EH (cell line): ENCODE data around the gene CERT1.

Source experiments
- DNase-seq: peaks from one replicate; pipeline ENCODE4 v3.0.0-alpha.2; 2015; ENCODE audit warnings: low read depth

Gene CERT1

GRCh38 chr5:75389430-75389829 is 122.0 kb downstream of the CERT1 start:
- DNase-seq = no peak

DNA sequence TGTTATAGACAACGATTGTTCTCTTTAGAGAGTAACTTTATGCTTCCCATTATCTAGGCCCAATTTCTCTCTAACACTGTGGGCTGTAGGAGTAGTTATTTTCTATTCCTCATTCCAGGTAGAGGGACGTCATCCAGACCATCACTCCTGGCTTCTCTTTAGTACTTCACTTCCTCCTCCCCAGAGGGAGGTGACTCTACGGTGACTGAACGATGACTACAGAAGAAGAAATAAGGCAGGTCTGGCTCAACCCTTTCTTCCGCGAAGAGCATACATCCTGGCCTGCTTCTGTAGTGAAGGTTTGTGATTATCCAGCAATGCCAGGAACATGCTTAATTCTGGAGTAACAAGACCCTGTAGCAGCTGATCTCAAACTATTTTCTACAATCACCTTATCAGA is 123.6 kb downstream of the CERT1 start:
- DNase-seq = no peak

DNA sequence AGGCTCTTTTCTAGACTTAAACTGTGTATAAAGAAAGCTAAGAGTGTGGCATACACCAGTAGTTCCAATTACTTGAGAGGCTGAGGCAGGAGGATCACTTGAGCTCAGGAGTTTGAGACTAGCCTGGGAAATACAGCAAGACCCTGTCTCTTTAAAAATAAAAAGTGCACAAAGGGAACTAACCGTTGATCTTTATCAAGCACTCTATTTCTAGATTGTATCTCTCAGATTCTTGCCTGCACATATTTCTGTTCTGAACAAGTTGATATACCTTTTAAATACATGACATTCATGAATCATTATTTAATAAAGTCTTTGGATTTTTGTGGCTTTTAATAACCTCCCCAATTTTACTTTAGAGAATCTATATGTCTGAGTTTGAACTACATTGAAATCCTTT is 127.2 kb downstream of the CERT1 start:
- DNase-seq = no peak

DNA sequence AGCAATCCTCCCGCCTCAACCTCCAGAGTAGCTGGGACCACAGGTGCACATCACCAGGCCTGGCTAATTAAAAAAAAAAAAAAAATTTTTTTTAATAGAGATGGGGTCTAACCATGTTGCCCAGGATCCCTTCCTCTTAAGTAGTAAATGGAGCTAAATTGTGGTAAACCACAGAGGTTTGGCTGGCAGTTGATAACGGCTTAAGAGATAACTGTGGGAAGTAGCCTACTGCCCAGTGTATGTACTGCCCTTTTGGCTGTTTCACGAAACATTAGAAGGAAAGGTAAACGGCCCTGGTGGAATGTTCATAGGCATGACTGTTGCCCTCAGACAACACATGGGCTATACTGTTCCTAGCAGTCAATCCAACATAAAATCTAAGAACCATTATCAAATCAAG is 130.0 kb downstream of the CERT1 start:
- DNase-seq = no peak

DNA sequence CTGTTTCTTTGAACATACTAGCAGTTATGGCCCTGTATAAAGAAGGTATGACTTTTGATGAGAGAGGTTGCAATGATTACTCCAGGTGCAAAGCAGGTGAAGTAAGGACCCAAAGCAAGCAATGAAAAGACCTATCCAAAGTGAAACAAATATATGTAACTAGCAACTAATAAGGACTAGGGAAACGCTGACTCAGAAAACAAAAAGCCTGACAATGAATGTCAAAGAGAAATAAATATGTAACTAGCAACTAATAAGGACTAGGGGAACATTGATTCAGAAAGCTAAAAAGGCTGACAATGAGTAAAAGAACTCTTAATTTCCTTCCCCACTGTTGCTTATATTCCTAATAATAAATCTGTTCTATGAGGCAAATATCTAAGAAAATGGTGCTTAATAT is 131.3 kb downstream of the CERT1 start:
- no peak for DNase-seq

DNA sequence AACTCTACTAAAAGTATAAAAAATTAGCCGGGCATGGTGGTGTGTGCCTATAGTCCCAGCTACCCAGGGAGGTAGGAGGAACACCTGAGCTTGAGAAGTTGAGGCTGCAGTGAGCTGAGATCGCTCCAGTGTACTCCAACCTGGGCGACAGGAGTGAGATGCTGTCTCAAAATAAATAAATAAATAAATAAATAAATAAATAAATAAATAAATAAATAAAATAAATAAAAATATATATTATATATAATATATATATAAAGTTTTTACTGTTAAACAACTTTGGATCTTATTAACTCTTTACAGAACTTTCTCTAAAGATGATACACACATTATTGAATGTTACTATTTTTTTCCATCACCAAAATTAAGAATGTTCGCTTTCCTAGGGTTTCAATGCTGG is 136.0 kb downstream of the CERT1 start:
- DNase-seq = no peak

GRCh38 chr5:75374394-75374814 is 137.0 kb downstream of the CERT1 start:
- no peak for DNase-seq

DNA sequence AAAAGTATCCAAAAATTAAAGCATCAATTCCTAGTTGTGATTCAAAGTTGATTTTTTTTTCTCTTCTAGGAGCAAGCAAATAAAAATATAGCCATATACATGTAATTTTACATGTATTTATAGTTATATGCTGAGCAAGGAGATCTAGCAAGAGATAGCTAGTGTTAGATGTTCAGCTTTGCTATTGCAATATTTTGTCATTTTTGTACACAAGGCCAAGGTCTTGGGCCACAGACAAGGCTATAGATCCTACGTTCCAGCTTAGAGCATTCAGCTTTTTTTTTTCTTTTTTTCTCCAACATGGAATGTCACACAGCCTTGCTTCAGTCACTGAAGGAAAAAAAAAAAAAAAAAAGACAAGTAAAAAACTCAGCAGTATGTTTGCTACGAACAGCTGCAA is 137.6 kb downstream of the CERT1 start:
- DNase-seq = no peak

GRCh38 chr5:75368391-75368790 is 143.0 kb downstream of the CERT1 start:
- DNase-seq = peak; percentile 75

DNA sequence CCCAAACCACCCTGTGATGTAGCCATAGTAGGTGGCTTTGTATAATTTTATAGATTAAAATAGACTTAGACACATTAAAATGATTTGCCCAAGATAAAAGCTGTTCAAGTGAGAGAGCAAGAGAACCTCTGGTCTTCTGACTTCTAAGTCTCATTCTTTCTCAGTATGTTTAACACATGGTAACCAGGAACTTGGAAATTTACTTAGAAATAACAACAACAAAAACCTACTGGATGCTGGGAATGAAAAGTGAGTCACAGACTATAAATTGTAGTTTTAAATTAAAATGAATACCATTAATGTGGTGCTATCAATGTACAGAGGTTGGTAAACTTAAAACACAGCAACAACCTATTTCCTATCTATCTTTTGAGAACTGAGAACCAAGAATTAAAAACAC is 144.0 kb downstream of the CERT1 start:
- peak; percentile 64 for DNase-seq

DNA sequence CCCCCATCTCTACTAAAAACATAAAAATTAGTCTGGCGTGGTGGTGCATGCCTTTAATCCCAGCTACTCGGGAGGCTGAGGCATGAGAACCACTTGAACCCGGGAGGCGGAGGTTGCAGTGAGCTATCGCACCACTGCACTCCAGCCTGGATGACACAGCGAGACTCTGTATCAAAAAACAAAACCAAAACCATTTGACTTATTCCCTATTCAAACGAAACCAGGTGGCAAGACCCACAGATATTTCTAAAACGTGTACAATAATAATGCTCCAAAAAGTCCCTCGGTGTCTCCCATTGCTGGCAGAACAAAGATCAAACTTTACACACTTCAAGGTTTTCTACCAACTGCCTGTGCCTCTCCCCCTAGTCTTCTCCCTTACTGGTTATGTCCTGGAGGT is 144.6 kb downstream of the CERT1 start:
- no peak for DNase-seq

DNA sequence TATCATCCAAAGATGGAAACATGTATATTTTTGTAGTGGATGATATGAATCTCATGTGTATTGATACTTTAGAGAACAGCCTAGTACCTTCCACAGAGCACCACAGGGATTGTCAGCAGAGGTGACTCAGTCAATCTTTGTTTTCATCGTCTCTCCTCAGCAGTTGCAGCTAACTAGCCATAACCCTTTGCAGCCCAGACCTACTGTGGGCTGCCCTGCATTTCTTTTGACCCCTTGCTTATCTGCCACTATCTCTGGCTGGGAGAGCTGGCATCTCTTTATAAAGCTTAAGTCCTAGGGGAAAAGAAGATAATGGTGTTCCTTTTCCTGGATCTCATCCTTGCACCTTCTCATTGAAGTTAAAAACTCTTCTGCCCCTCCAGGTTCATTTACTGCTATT is 145.7 kb downstream of the CERT1 start:
- no peak for DNase-seq

GRCh38 chr5:75364571-75365280 is 146.7 kb downstream of the CERT1 start:
- no peak for DNase-seq

GRCh38 chr5:75363726-75364495 is 147.5 kb downstream of the CERT1 start:
- no peak for DNase-seq

GRCh38 chr5:75363111-75363510 is 148.3 kb downstream of the CERT1 start:
- DNase-seq = no peak

DNA sequence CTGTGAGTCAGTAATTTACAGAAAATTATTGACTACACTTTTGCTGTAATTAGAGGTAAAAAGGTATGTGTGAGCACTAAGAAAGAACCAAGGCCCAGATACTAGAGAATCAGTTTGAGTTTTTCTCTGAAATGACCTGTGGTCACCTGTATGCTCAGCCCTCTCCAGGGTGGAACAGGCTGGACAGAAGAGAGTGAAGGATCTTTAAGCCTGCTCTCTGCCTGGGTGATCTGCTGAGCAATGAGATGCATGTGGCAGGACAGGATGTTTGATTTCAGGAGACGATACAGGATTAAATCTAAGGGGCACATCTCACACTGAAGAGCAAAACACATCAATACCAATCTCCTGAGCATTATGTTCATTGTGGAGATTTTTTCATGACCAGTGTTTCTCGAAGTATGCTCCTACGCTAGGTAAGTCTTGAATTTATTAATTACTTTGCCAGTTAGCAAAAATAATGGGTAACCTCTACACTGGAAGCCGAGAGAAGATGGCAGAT is 148.9 kb downstream of the CERT1 start:
- no peak for DNase-seq

GRCh38 chr5:75361310-75361709 is 150.1 kb downstream of the CERT1 start:
- DNase-seq = no peak

- DNase-seq = no peak
Observed at GRCh38 chr5:75358117-75358516, 153.3 kb downstream of the CERT1 start.

DNA sequence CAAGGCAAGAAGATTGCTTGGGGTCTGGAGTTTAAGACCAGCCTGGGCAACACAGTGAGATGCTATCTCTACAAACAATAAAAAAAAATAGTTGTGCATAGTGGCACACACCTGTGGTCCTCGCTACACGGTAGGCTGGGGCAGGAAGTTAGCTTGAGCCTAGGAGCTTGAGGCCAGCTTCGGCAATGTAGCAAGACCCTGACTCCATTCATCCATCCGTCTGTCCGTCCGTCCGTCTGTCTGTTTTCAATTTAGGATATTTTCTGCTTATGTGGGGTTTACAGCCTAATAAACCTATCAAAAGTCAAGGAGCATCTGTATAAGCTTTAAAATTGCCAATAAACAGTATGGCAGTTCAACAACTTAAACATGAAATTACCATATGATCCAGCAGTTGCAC is 154.7 kb downstream of the CERT1 start:
- DNase-seq = no peak

- no peak for DNase-seq
Observed at GRCh38 chr5:75355236-75355635, 156.2 kb downstream of the CERT1 start.

DNA sequence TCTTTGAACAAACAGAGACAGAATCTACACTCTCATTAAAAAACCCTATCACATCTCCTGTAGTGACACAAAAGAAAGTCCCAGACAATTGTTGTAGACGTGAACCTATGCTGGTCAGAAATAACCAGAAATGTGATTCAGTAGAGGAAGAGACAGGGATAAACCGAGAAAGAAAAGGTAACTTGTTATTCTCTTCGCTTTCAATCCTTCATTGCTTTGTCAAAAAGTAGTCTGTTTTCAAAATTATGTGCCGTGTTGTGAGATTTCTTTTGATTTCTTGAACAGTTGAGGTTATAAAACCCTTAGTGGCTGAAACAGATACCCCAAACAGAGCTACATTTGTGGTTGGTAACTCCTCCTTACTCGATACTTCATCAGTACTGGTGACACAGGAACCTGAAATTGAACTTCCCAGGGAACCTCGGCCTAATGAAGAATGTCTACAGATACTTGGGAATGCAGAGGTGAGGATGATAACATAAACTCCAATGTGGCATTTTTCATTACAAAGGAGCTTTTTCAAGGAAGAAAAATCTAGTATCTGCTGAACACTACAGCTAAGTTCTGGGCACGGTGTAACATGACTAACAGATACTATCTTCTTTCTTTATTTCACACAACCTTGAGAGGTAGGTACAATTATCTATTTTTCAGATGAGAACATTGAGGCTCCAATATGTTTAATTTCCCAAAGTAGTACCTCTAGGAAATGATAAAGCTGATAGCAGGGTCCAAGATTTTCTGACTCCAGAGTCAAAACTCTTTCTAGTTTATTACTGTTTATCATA is 160.1 kb downstream of the CERT1 start:
- DNase-seq = no peak

DNA sequence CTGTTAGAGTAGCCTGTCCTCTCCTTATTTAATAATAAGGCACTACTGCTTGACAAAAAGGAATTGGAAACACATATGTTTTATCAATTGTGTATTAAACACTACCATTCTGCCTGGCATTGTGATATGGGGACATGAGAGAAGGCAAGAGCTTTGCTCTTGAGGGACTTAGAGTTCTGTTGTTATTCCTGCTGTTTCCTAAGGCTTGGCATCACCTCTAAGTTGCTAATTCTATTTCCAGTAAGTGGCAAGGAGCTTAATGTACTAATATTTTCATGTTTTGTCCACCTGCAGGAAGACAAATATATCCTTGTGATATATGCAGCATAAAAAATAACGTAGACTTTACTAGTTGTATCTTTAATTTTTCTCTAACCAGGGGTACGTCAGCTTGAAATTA is 161.8 kb downstream of the CERT1 start:
- no peak for DNase-seq

DNA sequence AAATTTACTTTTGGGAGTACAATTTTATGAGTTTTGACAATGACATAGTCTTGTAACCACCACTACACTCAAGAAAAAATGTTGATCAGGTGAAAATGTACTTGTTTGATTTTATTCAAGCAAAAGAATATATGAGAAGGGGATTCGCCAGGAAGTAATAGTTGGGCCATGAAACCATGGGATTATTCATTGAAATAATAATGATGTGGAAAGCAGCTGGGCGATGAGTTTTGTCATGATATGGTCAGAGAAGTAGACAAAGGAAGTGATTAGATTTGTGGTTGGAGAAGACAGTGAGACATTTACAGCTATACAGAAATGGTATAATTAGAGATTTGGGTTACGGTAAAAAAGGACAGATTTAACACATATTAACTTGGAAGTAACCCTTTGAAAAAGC is 163.2 kb downstream of the CERT1 start:
- peak; percentile 27 for DNase-seq
